ENCODE data around the gene NRXN3.

GRCh38 chr14:79881299-79881698 lies 1711.1 kb downstream of the NRXN3 start:
- TF ChIP-seq CTCF (IDR thresholded peaks at IDR 0.05; ENCODE audit: poor library complexity) (no peak), EZH2 (IDR thresholded peaks at IDR 0.05; ENCODE audit: borderline replicate concordance) (no peak), EZH2phosphoT487 (IDR thresholded peaks at IDR 0.05; ENCODE audit: low read depth, severe bottlenecking, unreplicated experiment) (no peak)
